ENCODE data around the gene AFMID. TPM values are rescaled to one million over a fixed set of nuclear protein-coding genes. Genes with fewer than 3 reads are reported as not detected.

The AFMID gene
- total and polyA plus RNA-seq, 2 of the 13 experiments (the other 11 are each of a cell fraction or from before 2014, with no cell fraction given), result 249 to 270 TPM

DNA sequence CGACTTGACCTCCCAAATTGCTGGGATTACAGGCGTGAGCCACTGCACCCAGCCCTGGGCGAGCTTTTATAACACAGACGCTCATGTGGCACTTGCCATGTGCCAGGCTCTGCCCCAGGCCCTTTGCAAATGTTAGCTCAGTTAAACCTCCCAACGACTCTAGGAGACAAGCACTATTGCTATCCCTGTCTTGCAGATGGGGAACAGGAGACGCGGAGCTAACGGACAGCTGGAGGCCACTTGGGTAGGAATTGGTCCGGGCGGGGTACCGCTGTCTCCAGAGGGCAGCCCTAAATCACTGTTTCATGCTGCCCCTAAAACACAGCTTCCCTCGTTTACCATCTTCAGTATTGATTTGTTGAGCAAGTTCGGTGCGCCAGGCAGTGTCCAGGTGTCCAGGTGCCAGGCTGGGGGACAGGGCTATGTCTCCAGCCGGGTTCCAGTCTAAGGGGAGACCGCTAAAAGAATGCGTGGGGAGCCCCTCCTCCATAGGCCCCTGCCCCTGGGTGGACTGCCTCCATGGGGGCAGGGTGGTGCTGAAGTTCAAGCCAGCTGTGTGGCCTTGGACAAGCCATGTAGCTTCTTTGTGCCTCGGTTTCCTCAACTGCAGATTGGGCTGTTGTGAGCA lies 68.0 kb downstream of the AFMID start:
- no TSS peak for BruUV-seq (replicated peaks)
- in situ Hi-C loops (cut with HindIII; ENCODE audit: extremely low pct_ligation_motif_present, low pct_unique_long_range_greater_than_20kb) (no loop called here), intact Hi-C loops (cut with micrococcal nuclease; ENCODE audit: unreplicated experiment) (loop anchor here (10.0 kb wide), 1 partner anchor 60 kb away; no protein-coding TSS in a partner anchor)
- FAIRE-seq (no peak), DNase-seq (ENCODE audit: low spot score) (no peak), ATAC-seq (no peak)
- H3K79me2 ChIP-seq (ENCODE audit: insufficient read depth, low read length), result no peaks in the 10 kb centered on the region
- no peaks in the 10 kb centered on the region for H3K9me3 ChIP-seq (ENCODE audit: low read length)
- H2AFZ ChIP-seq (ENCODE audit: low read length), result no peak overlapping the region
- no peak overlapping the region; a peak in 1 of 6 replicates for H3K4me3 ChIP-seq (replicated peaks in 1 of 3; ENCODE audit: insufficient read depth in 1 of 3, low read depth in 2 of 3, low read length in 3 of 3)
- TF ChIP-seq PITX1 (CRISPR knock-in tag; IDR thresholded peaks at IDR 0.05), result no peak
- TF ChIP-seq, protein P1, sequence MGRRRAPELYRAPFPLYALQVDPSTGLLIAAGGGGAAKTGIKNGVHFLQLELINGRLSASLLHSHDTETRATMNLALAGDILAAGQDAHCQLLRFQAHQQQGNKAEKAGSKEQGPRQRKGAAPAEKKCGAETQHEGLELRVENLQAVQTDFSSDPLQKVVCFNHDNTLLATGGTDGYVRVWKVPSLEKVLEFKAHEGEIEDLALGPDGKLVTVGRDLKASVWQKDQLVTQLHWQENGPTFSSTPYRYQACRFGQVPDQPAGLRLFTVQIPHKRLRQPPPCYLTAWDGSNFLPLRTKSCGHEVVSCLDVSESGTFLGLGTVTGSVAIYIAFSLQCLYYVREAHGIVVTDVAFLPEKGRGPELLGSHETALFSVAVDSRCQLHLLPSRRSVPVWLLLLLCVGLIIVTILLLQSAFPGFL (CRISPR knock-in tag; IDR thresholded peaks at IDR 0.05), result no peak
- no peak for TF ChIP-seq CBFB (CRISPR knock-in tag; IDR thresholded peaks at IDR 0.05)
- 0 out of 2 replicates have a peak, but pooled peaks have one; percentile 8 for TF ChIP-seq MEIS1 (CRISPR knock-in tag; IDR thresholded peaks at IDR 0.05; ENCODE audit: borderline replicate concordance)
- TF ChIP-seq, protein P2, sequence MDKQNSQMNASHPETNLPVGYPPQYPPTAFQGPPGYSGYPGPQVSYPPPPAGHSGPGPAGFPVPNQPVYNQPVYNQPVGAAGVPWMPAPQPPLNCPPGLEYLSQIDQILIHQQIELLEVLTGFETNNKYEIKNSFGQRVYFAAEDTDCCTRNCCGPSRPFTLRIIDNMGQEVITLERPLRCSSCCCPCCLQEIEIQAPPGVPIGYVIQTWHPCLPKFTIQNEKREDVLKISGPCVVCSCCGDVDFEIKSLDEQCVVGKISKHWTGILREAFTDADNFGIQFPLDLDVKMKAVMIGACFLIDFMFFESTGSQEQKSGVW (CRISPR knock-in tag; IDR thresholded peaks at IDR 0.05; ENCODE audit: borderline replicate concordance), result 0 out of 2 replicates have a peak, but pooled peaks have one; percentile 12
- TF ChIP-seq, protein P3, sequence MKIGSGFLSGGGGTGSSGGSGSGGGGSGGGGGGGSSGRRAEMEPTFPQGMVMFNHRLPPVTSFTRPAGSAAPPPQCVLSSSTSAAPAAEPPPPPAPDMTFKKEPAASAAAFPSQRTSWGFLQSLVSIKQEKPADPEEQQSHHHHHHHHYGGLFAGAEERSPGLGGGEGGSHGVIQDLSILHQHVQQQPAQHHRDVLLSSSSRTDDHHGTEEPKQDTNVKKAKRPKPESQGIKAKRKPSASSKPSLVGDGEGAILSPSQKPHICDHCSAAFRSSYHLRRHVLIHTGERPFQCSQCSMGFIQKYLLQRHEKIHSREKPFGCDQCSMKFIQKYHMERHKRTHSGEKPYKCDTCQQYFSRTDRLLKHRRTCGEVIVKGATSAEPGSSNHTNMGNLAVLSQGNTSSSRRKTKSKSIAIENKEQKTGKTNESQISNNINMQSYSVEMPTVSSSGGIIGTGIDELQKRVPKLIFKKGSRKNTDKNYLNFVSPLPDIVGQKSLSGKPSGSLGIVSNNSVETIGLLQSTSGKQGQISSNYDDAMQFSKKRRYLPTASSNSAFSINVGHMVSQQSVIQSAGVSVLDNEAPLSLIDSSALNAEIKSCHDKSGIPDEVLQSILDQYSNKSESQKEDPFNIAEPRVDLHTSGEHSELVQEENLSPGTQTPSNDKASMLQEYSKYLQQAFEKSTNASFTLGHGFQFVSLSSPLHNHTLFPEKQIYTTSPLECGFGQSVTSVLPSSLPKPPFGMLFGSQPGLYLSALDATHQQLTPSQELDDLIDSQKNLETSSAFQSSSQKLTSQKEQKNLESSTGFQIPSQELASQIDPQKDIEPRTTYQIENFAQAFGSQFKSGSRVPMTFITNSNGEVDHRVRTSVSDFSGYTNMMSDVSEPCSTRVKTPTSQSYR (CRISPR knock-in tag; IDR thresholded peaks at IDR 0.05; ENCODE audit: borderline replicate concordance), result 0 out of 2 replicates have a peak, but pooled peaks have one; percentile 13
- TF ChIP-seq, protein P4, sequence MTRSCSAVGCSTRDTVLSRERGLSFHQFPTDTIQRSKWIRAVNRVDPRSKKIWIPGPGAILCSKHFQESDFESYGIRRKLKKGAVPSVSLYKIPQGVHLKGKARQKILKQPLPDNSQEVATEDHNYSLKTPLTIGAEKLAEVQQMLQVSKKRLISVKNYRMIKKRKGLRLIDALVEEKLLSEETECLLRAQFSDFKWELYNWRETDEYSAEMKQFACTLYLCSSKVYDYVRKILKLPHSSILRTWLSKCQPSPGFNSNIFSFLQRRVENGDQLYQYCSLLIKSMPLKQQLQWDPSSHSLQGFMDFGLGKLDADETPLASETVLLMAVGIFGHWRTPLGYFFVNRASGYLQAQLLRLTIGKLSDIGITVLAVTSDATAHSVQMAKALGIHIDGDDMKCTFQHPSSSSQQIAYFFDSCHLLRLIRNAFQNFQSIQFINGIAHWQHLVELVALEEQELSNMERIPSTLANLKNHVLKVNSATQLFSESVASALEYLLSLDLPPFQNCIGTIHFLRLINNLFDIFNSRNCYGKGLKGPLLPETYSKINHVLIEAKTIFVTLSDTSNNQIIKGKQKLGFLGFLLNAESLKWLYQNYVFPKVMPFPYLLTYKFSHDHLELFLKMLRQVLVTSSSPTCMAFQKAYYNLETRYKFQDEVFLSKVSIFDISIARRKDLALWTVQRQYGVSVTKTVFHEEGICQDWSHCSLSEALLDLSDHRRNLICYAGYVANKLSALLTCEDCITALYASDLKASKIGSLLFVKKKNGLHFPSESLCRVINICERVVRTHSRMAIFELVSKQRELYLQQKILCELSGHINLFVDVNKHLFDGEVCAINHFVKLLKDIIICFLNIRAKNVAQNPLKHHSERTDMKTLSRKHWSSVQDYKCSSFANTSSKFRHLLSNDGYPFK (CRISPR knock-in tag; IDR thresholded peaks at IDR 0.05; ENCODE audit: borderline replicate concordance), result 0 out of 2 replicates have a peak, but pooled peaks have one; percentile 1
- TF ChIP-seq, protein P5, sequence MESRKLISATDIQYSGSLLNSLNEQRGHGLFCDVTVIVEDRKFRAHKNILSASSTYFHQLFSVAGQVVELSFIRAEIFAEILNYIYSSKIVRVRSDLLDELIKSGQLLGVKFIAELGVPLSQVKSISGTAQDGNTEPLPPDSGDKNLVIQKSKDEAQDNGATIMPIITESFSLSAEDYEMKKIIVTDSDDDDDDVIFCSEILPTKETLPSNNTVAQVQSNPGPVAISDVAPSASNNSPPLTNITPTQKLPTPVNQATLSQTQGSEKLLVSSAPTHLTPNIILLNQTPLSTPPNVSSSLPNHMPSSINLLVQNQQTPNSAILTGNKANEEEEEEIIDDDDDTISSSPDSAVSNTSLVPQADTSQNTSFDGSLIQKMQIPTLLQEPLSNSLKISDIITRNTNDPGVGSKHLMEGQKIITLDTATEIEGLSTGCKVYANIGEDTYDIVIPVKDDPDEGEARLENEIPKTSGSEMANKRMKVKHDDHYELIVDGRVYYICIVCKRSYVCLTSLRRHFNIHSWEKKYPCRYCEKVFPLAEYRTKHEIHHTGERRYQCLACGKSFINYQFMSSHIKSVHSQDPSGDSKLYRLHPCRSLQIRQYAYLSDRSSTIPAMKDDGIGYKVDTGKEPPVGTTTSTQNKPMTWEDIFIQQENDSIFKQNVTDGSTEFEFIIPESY (CRISPR knock-in tag; IDR thresholded peaks at IDR 0.05), result peak; percentile 94
- no peak for TF ChIP-seq ZNF713 (CRISPR knock-in tag; IDR thresholded peaks at IDR 0.05)
- no peak for TF ChIP-seq ZSCAN30 (CRISPR knock-in tag; IDR thresholded peaks at IDR 0.05)
- no peak for TF ChIP-seq GFI1 (CRISPR knock-in tag; IDR thresholded peaks at IDR 0.05; ENCODE audit: borderline replicate concordance)
- WGBS (ENCODE audit: low lambda C conversion rate), result 59% methylated on average over 18 of the region's 18 CpGs
- ChIA-PET CTCF (ENCODE audit: low intra/inter-chr PET ratio, low total read pairs) (no interaction called here), POLR2A (interaction anchor here (1.3 to 1.7 kb wide), 2 partner anchors 8 to 13 kb away, joined by 5 to 7 read pairs; no protein-coding TSS in a partner anchor)
- no peak overlapping the region for H3K27ac ChIP-seq (ENCODE audit: extremely low read length, insufficient read depth, low read length)
- H3K4me2 ChIP-seq (ENCODE audit: low read depth, low read length), result no peak overlapping the region
- H3K36me3 ChIP-seq (replicated peaks in 1 of 2; ENCODE audit: control insufficient read depth in 1 of 2, insufficient read depth in 2 of 2, low read length in 2 of 2), result no peaks in the 10 kb centered on the region
- peaks cover 63% of the 10 kb centered on the region for H3K4me1 ChIP-seq (ENCODE audit: insufficient read depth, low read length)
- H3K27me3 ChIP-seq (ENCODE audit: control insufficient read depth in 1 of 2, insufficient read depth in 2 of 2, low read length in 2 of 2), result peaks cover 2 to 41% of the 10 kb centered on the region in 2 experiments; a peak in 4 of 5 replicates
- H4K20me1 ChIP-seq (ENCODE audit: insufficient read depth, low read length), result no peaks in the 10 kb centered on the region
- no peak overlapping the region for H3K9ac ChIP-seq (ENCODE audit: insufficient read depth, low read depth, low read length)

Data from HepG2 (cell line).